Measurements from ENCODE around the gene CCT5.
A peak's percentile ranks its signal among the peaks of the same experiment; 100 is the strongest.

The CCT5 gene

GRCh38 chr5:10249948-10250805 is at the start of gene CCT5:
TSS of gene CCT5 (plus strand) at chr5:10250280. CDS start at chr5:10250341, 61 bp downstream.
- peak; percentile 98 for DNase-seq

GRCh38 chr5:10201223-10201868 is 48.7 kb upstream of the CCT5 start:
- DNase-seq = no peak

GRCh38 chr5:10202089-10202910 is 47.8 kb upstream of the CCT5 start:
- DNase-seq = no peak

- DNase-seq = no peak
Measured at GRCh38 chr5:10209004-10209403, 41.1 kb upstream of the CCT5 start.

GRCh38 chr5:10213316-10213715 is 36.8 kb upstream of the CCT5 start:
- DNase-seq = no peak

- DNase-seq = no peak
Measured at GRCh38 chr5:10214041-10214440, 36.0 kb upstream of the CCT5 start.

GRCh38 chr5:10215366-10215765 is 34.7 kb upstream of the CCT5 start:
- no peak for DNase-seq

- no peak for DNase-seq
Measured at GRCh38 chr5:10216107-10216506, 34.0 kb upstream of the CCT5 start.

- no peak for DNase-seq
Measured at GRCh38 chr5:10218658-10219057, 31.4 kb upstream of the CCT5 start.

- no peak for DNase-seq
Measured at GRCh38 chr5:10219068-10219467, 31.0 kb upstream of the CCT5 start.

- no peak for DNase-seq
Measured at GRCh38 chr5:10220248-10220647, 29.8 kb upstream of the CCT5 start.

- no peak for DNase-seq
Measured at GRCh38 chr5:10222326-10222725, 27.8 kb upstream of the CCT5 start.

GRCh38 chr5:10227379-10227778 is 22.7 kb upstream of the CCT5 start:
- no peak for DNase-seq

- no peak for DNase-seq
Measured at GRCh38 chr5:10228288-10228687, 21.8 kb upstream of the CCT5 start.

GRCh38 chr5:10229306-10230048 is 20.6 kb upstream of the CCT5 start:
- no peak for DNase-seq

GRCh38 chr5:10232386-10232785 is 17.7 kb upstream of the CCT5 start:
- DNase-seq = no peak

GRCh38 chr5:10233011-10233410 is 17.1 kb upstream of the CCT5 start:
- no peak for DNase-seq

GRCh38 chr5:10233505-10233904 is 16.6 kb upstream of the CCT5 start:
- DNase-seq = no peak

GRCh38 chr5:10235350-10235749 is 14.7 kb upstream of the CCT5 start:
- no peak for DNase-seq

- DNase-seq = no peak
Measured at GRCh38 chr5:10243660-10244240, 6.3 kb upstream of the CCT5 start.

GRCh38 chr5:10244342-10244944 is 5.6 kb upstream of the CCT5 start:
- no peak for DNase-seq

- no peak for DNase-seq
Measured at GRCh38 chr5:10246761-10247160, 3.3 kb upstream of the CCT5 start.

Measured in DMS 273 treated with DMSO at 0.1 percent for 48 hours (cell line).